ENCODE data around the gene SEPTIN11. TPM values are rescaled to one million over a fixed set of nuclear protein-coding genes. Genes with fewer than 3 reads are reported as not detected.

The SEPTIN11 gene
- total RNA-seq, 1 experiment from 2014 or later: 77.3 TPM

DNA sequence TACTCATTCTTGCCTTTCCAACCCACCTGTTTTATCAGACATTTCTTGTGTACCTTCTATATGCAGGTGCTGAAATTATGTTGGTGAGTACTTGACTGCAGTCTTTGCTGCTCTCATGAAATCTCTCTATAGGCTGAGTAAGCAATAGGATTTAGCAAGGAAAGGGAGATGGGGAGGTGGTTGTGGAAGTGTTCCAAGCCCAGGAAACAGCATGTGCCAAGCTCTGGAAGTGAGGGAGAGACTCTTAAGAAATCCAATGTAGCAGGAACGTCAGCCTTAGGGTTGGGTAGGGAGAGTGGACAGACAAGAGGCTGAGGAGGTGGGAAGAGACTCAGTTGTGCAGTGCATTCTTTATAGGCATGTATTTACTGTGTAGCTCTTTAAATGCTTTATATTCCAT, 5.6 kb downstream of the SEPTIN11 start:
- Histone ChIP-seq H3K79me1 (ENCODE audit: insufficient read depth, low read depth, low read length, poor library complexity, severe bottlenecking) (peaks cover 5% of the 10 kb centered on the region), H2BK12ac (ENCODE audit: insufficient read length, low read depth, low read length) (no peak overlapping the region), H4K20me1 (ENCODE audit: control insufficient read depth, insufficient read depth, insufficient read length) (no peaks in the 10 kb centered on the region), H3K23me2 (ENCODE audit: insufficient read length, low read depth, low read length, poor library complexity, severe bottlenecking) (peaks cover 10% of the 10 kb centered on the region), H2AFZ (ENCODE audit: low read length) (no peak overlapping the region), H2BK5ac (ENCODE audit: insufficient read length, low read length) (no peak overlapping the region), H3K79me2 (ENCODE audit: insufficient read depth, low read length) (peaks cover 28% of the 10 kb centered on the region; the same call in 1 of the 2 replicates), H3K56ac (ENCODE audit: insufficient read length, low read depth, low read length) (no peak overlapping the region), H3K4ac (ENCODE audit: low read depth, low read length) (no peak overlapping the region), H3K27me3 (ENCODE audit: insufficient read depth, low read length) (no peaks in the 10 kb centered on the region), H4K8ac (replicated peaks; ENCODE audit: insufficient read length, low read depth, low read length) (no peak overlapping the region), H4K91ac (ENCODE audit: insufficient read length, low read depth, low read length) (no peak overlapping the region), H3K23ac (ENCODE audit: insufficient read length, low read depth, low read length) (no peak overlapping the region), H4K5ac (ENCODE audit: insufficient read length, low read depth, low read length) (no peak overlapping the region), H2BK120ac (ENCODE audit: low read depth, low read length, poor library complexity, severe bottlenecking) (no peak overlapping the region), H3K27ac (ENCODE audit: insufficient read length, low read depth, low read length) (no peak overlapping the region), H3T11ph (ENCODE audit: low read length) (no peak overlapping the region), H3K18ac (ENCODE audit: insufficient read length, low read depth, low read length) (no peak overlapping the region), H3K14ac (ENCODE audit: insufficient read depth, low read length) (no peak overlapping the region), H3K4me2 (ENCODE audit: insufficient read depth, insufficient read length, low read length) (no peak overlapping the region), H2AK5ac (ENCODE audit: insufficient read length, low read length) (no peak overlapping the region), H2BK15ac (ENCODE audit: low read depth, low read length) (no peak overlapping the region), H3K4me1 (ENCODE audit: insufficient read depth, low read length) (peaks cover 5% of the 10 kb centered on the region; the same call in 1 of the 2 replicates), H3K9me3 (ENCODE audit: control insufficient read depth, low read depth, low read length) (no peaks in the 10 kb centered on the region), H3K9ac (ENCODE audit: extremely low read depth, insufficient read length, low read length) (no peak overlapping the region), H2BK20ac (ENCODE audit: low read depth, low read length, poor library complexity, severe bottlenecking) (no peak overlapping the region)
- WGBS (ENCODE audit: extremely low coverage, insufficient read length, low lambda C conversion rate): no CpG with 5 or more reads among the region's 1 CpG
- Mint-ChIP-seq H3K9me3 (no peaks in the 10 kb centered on the region), H3K27me3 (ENCODE audit: low read depth) (peaks cover 4% of the 10 kb centered on the region), H3K4me1 (peaks cover 24 to 31% of the 10 kb centered on the region in 2 experiments), H3K27ac (no peak overlapping the region; a peak in 1 of 7 replicates), H3K36me3 (ENCODE audit: insufficient read depth in 1 of 3, low read depth in 3 of 3) (no peaks in the 10 kb centered on the region), H3K4me3 (no peak overlapping the region; a peak in 1 of 5 replicates)
- TF ChIP-seq, protein P1, sequence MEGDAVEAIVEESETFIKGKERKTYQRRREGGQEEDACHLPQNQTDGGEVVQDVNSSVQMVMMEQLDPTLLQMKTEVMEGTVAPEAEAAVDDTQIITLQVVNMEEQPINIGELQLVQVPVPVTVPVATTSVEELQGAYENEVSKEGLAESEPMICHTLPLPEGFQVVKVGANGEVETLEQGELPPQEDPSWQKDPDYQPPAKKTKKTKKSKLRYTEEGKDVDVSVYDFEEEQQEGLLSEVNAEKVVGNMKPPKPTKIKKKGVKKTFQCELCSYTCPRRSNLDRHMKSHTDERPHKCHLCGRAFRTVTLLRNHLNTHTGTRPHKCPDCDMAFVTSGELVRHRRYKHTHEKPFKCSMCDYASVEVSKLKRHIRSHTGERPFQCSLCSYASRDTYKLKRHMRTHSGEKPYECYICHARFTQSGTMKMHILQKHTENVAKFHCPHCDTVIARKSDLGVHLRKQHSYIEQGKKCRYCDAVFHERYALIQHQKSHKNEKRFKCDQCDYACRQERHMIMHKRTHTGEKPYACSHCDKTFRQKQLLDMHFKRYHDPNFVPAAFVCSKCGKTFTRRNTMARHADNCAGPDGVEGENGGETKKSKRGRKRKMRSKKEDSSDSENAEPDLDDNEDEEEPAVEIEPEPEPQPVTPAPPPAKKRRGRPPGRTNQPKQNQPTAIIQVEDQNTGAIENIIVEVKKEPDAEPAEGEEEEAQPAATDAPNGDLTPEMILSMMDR (conservative IDR thresholded peaks at IDR 0.05): no peak
- DNase-seq: no peak

Measured in H9 (cell line).